ENCODE measurements around the gene EXOC7. TPM values are rescaled to one million over a fixed set of nuclear protein-coding genes. Genes with fewer than 3 reads are reported as not detected.

Gene EXOC7
- total RNA-seq, 2 experiments from 2014 or later, result 63.3 to 66.0 TPM

- Mint-ChIP-seq H3K27me3 (peaks cover 1% of the 10 kb centered on the region), H3K9me3 (no peaks in the 10 kb centered on the region), H3K4me3 (peak overlapping the region; percentile 47), H3K4me1 (ENCODE audit: low read depth) (peaks cover 61% of the 10 kb centered on the region), H3K36me3 (peaks cover 2% of the 10 kb centered on the region), H3K27ac (peak overlapping the region; percentile 93)
- POLR2A ChIA-PET, result interaction anchor here (1.0 to 2.1 kb wide), 5 partner anchors 36 to 127 kb away, joined by 3 to 7 read pairs (median 3); no protein-coding TSS in a partner anchor
- peak; percentile 70 for DNase-seq
- intact Hi-C loops (cut with micrococcal nuclease), result no loop called here
- CTCF ChIA-PET, result interaction anchor here (0.8 to 2.7 kb wide), 7 partner anchors 25 to 304 kb away, joined by 3 to 14 read pairs (median 3); no protein-coding TSS in a partner anchor
These were observed 41.9 kb upstream of the EXOC7 start for GRCh38 chr17:76145231-76146052.

GRCh38 chr17:76142585-76143041 is 39.0 kb upstream of the EXOC7 start:
- no peak overlapping the region for H3K27ac Mint-ChIP-seq
- ChIA-PET POLR2A (interaction anchor here (1.0 to 3.8 kb wide), 3 partner anchors 37 to 129 kb away, joined by 3 to 24 read pairs (median 4); no protein-coding TSS in a partner anchor), CTCF (interaction anchor here (1.1 to 4.1 kb wide), 5 partner anchors 21 to 137 kb away, joined by 3 to 28 read pairs (median 6); no protein-coding TSS in a partner anchor)
- peaks cover 63% of the 10 kb centered on the region for H3K4me1 Mint-ChIP-seq (ENCODE audit: low read depth)
- no peaks in the 10 kb centered on the region for H3K9me3 Mint-ChIP-seq
- H3K36me3 Mint-ChIP-seq, result no peaks in the 10 kb centered on the region
- intact Hi-C loops (cut with micrococcal nuclease), result loop anchor here (2.0 kb wide), 1 partner anchor 38 kb away; no protein-coding TSS in a partner anchor
- peaks cover 8% of the 10 kb centered on the region for H3K27me3 Mint-ChIP-seq
- H3K4me3 Mint-ChIP-seq, result no peak overlapping the region
- DNase-seq, result no peak

GRCh38 chr17:76142039-76142584 is 38.5 kb upstream of the EXOC7 start:
- no peak for DNase-seq
- Mint-ChIP-seq H3K27me3 (peaks cover 8% of the 10 kb centered on the region), H3K9me3 (no peaks in the 10 kb centered on the region), H3K4me1 (ENCODE audit: low read depth) (peaks cover 62% of the 10 kb centered on the region), H3K27ac (no peak overlapping the region), H3K4me3 (peak overlapping the region; percentile 67), H3K36me3 (no peaks in the 10 kb centered on the region)
- intact Hi-C loops (cut with micrococcal nuclease), result loop anchor here (2.0 kb wide), 1 partner anchor 39 kb away; no protein-coding TSS in a partner anchor
- POLR2A ChIA-PET, result interaction anchor here (1.0 to 3.8 kb wide), 3 partner anchors 38 to 130 kb away, joined by 3 to 24 read pairs (median 4); no protein-coding TSS in a partner anchor
- CTCF ChIA-PET, result interaction anchor here (1.2 to 4.1 kb wide), 4 partner anchors 21 to 138 kb away, joined by 5 to 28 read pairs (median 10); no protein-coding TSS in a partner anchor

- no peaks in the 10 kb centered on the region for H3K9me3 Mint-ChIP-seq
- intact Hi-C loops (cut with micrococcal nuclease), result loop anchor here (2.0 kb wide), 1 partner anchor 39 kb away; no protein-coding TSS in a partner anchor
- no peaks in the 10 kb centered on the region for H3K36me3 Mint-ChIP-seq
- H3K4me1 Mint-ChIP-seq (ENCODE audit: low read depth), result peaks cover 55% of the 10 kb centered on the region
- ChIA-PET CTCF (interaction anchor here (0.6 to 4.1 kb wide), 5 partner anchors 18 to 138 kb away, joined by 3 to 28 read pairs (median 4); no protein-coding TSS in a partner anchor), POLR2A (interaction anchor here (1.0 to 3.8 kb wide), 3 partner anchors 14 to 131 kb away, joined by 3 to 24 read pairs (median 4); no protein-coding TSS in a partner anchor)
- H3K27me3 Mint-ChIP-seq, result peaks cover 8% of the 10 kb centered on the region
- no peak within 1 kb of the TSS for H3K27ac Mint-ChIP-seq
- H3K4me3 Mint-ChIP-seq, result peak within 1 kb of the TSS; percentile 67
- DNase-seq, result peak; percentile 95
These were observed 37.8 kb upstream of the EXOC7 start, which contains the start of gene FOXJ1 for GRCh38 chr17:76141212-76142038. Gene FOXJ1 (minus strand): TSS chr17:76141245. CDS start chr17:76140395, 850 bp downstream.

- H3K4me1 Mint-ChIP-seq (ENCODE audit: low read depth), result peaks cover 48% of the 10 kb centered on the region
- CTCF ChIA-PET, result interaction anchor here (0.6 to 4.1 kb wide), 6 partner anchors 17 to 139 kb away, joined by 3 to 28 read pairs (median 4); no protein-coding TSS in a partner anchor
These were observed 37.1 kb upstream of the EXOC7 start for GRCh38 chr17:76140661-76141211.

GRCh38 chr17:76139801-76140660 is 36.4 kb upstream of the EXOC7 start:
- CTCF ChIA-PET, result interaction anchor here (0.9 to 4.1 kb wide), 5 partner anchors 16 to 140 kb away, joined by 3 to 28 read pairs (median 4); no protein-coding TSS in a partner anchor
- Mint-ChIP-seq H3K9me3 (no peaks in the 10 kb centered on the region), H3K4me3 (peak overlapping the region; percentile 45), H3K4me1 (ENCODE audit: low read depth) (peaks cover 42% of the 10 kb centered on the region), H3K36me3 (no peaks in the 10 kb centered on the region), H3K27me3 (peaks cover 8% of the 10 kb centered on the region), H3K27ac (no peak overlapping the region)
- POLR2A ChIA-PET, result interaction anchor here (3.8 kb wide), 1 partner anchor 132 kb away, joined by 24 read pairs; no protein-coding TSS in a partner anchor
- intact Hi-C loops (cut with micrococcal nuclease), result loop anchor here (10.0 kb wide), 1 partner anchor 245 kb away; the partner anchor contains the start of gene SPHK1
- DNase-seq, result peak; percentile 47

More at GRCh38 chr17:76140661-76141211, 37.1 kb upstream of the EXOC7 start:
- Mint-ChIP-seq H3K36me3 (no peaks in the 10 kb centered on the region), H3K27me3 (peaks cover 8% of the 10 kb centered on the region), H3K9me3 (no peaks in the 10 kb centered on the region), H3K27ac (no peak overlapping the region), H3K4me3 (peak overlapping the region; percentile 45)
- POLR2A ChIA-PET, result interaction anchor here (1.0 to 3.8 kb wide), 2 partner anchors 14 to 131 kb away, joined by 3 to 24 read pairs; no protein-coding TSS in a partner anchor
- intact Hi-C loops (cut with micrococcal nuclease), result no loop called here
- DNase-seq, result no peak

GRCh38 chr17:76138896-76139752 is 35.5 kb upstream of the EXOC7 start:
- no peak overlapping the region for H3K27ac Mint-ChIP-seq

GRCh38 chr17:76138234-76138895 is 34.8 kb upstream of the EXOC7 start:
- Mint-ChIP-seq H3K4me1 (ENCODE audit: low read depth) (peaks cover 31% of the 10 kb centered on the region), H3K4me3 (no peak overlapping the region), H3K27ac (no peak overlapping the region), H3K27me3 (peaks cover 8% of the 10 kb centered on the region), H3K36me3 (no peaks in the 10 kb centered on the region), H3K9me3 (no peaks in the 10 kb centered on the region)
- ChIA-PET CTCF (no interaction called here), POLR2A (no interaction called here)
- no peak for DNase-seq
- intact Hi-C loops (cut with micrococcal nuclease), result loop anchor here (10.0 kb wide), 1 partner anchor 246 kb away; the partner anchor contains the start of gene SPHK1

More at GRCh38 chr17:76138896-76139752, 35.5 kb upstream of the EXOC7 start:
- ChIA-PET POLR2A (no interaction called here), CTCF (no interaction called here)
- Mint-ChIP-seq H3K27me3 (peaks cover 8% of the 10 kb centered on the region), H3K36me3 (no peaks in the 10 kb centered on the region), H3K4me1 (ENCODE audit: low read depth) (peaks cover 35% of the 10 kb centered on the region), H3K4me3 (no peak overlapping the region), H3K9me3 (no peaks in the 10 kb centered on the region)
- intact Hi-C loops (cut with micrococcal nuclease), result loop anchor here (10.0 kb wide), 1 partner anchor 246 kb away; the partner anchor contains the start of gene SPHK1
- no peak for DNase-seq

Measured in activated CD4-positive, alpha-beta memory T cell treated with anti-CD3 and anti-CD28 coated beads for 36 hours (primary cell).